ENCODE data around the gene BTBD8.

- TF ChIP-seq, protein P1, sequence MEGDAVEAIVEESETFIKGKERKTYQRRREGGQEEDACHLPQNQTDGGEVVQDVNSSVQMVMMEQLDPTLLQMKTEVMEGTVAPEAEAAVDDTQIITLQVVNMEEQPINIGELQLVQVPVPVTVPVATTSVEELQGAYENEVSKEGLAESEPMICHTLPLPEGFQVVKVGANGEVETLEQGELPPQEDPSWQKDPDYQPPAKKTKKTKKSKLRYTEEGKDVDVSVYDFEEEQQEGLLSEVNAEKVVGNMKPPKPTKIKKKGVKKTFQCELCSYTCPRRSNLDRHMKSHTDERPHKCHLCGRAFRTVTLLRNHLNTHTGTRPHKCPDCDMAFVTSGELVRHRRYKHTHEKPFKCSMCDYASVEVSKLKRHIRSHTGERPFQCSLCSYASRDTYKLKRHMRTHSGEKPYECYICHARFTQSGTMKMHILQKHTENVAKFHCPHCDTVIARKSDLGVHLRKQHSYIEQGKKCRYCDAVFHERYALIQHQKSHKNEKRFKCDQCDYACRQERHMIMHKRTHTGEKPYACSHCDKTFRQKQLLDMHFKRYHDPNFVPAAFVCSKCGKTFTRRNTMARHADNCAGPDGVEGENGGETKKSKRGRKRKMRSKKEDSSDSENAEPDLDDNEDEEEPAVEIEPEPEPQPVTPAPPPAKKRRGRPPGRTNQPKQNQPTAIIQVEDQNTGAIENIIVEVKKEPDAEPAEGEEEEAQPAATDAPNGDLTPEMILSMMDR (IDR thresholded peaks at IDR 0.05) = no peak
- TF ChIP-seq POLR2AphosphoS5 (IDR thresholded peaks at IDR 0.05) (no peak), POLR2A (IDR thresholded peaks at IDR 0.05) (no peak)
Measured at GRCh38 chr1:92218559-92218958, 138.4 kb downstream of the BTBD8 start.

All from transverse colon (tissue), 4 donors.